K562 (cell line): ENCODE results near the gene SAPCD1. TPM values are rescaled to one million over a fixed set of nuclear protein-coding genes. Genes with fewer than 3 reads are reported as not detected.

Experiments
- BRCA1 ChIP-seq, 2 experiments: fragments of 450-650 bp in 1 of 2; sonication (generic) in 1 of 2; formaldehyde crosslinking in 1 of 2; IDR thresholded peaks; 2 replicates each; pipeline versions ENCODE4 v1.5.0 to v1.6.1; 2017 to 2020; ENCODE audit warnings: mild to moderate bottlenecking in 1 of 2, missing genetic modification reagents in 1 of 2
- CAMTA2 ChIP-seq: fragments of 250-450 bp; sonication (Bioruptor Pico); conservative IDR thresholded peaks from 2 replicates; pipeline ENCODE4 v1.5.1; 2022
- CHD1 ChIP-seq: fragments of 200-600 bp; sonication (generic); IDR thresholded peaks from one replicate; pipeline ENCODE4 v1.6.1; 2012; ENCODE audit warnings: mild to moderate bottlenecking, moderate library complexity, low read length, inconsistent platforms
- CXXC5 ChIP-seq: fragments of 250-450 bp; sonication (Bioruptor Pico); IDR thresholded peaks from 2 replicates; pipeline ENCODE4 v1.8.0; 2022; ENCODE audit warnings: inconsistent platforms, mild to moderate bottlenecking, moderate library complexity
- DNMT1 ChIP-seq: fragments of 450-650 bp; IDR thresholded peaks from 2 replicates; pipeline ENCODE4 v1.6.1; 2016; ENCODE audit warnings: antibody characterized with exemption, mild to moderate bottlenecking
- HSF4 ChIP-seq: fragments of 250-450 bp; sonication (Bioruptor Pico); IDR thresholded peaks from 2 replicates; pipeline ENCODE4 v2.1.2; 2022; ENCODE audit warnings: mild to moderate bottlenecking, moderate library complexity, borderline replicate concordance
- KDM4B ChIP-seq, 2 experiments: fragments of 450-650 bp in 1 of 2; sonication (generic) in 1 of 2; IDR thresholded peaks; 2 replicates each; pipeline ENCODE4 v1.6.1; 2016 to 2017; ENCODE audit warnings: borderline replicate concordance in 2 of 2, antibody characterized with exemption in 1 of 2, low read depth in 1 of 2, mild to moderate bottlenecking in 1 of 2
- MCM3 ChIP-seq: fragments of 450-650 bp; IDR thresholded peaks from 2 replicates; pipeline ENCODE4 v1.6.1; 2016
- MEIS2 ChIP-seq: fragments of 450-650 bp; IDR thresholded peaks from 2 replicates; pipeline ENCODE4 v1.6.1; 2014; ENCODE audit warnings: mild to moderate bottlenecking; ENCODE audit not compliant: partially characterized antibody
- NCOA6 ChIP-seq: fragments of 450-650 bp; IDR thresholded peaks from 2 replicates; pipeline ENCODE4 v1.6.1; 2017; ENCODE audit warnings: mild to moderate bottlenecking
- PHB ChIP-seq: fragments of 250-450 bp; sonication (Bioruptor Pico); IDR thresholded peaks from 2 replicates; pipeline ENCODE4 v1.5.0; 2021
- PPARD ChIP-seq: fragments of 250-450 bp; sonication (Bioruptor Pico); IDR thresholded peaks from 2 replicates; pipeline ENCODE4 v1.8.0; 2022; ENCODE audit warnings: inconsistent platforms, mild to moderate bottlenecking, moderate library complexity
- PTRF ChIP-seq: fragments of 450-650 bp; IDR thresholded peaks from 2 replicates; pipeline ENCODE4 v1.6.1; 2016; ENCODE audit warnings: mild to moderate bottlenecking, missing genetic modification characterization, missing compliant biosample characterization
- RAD21 ChIP-seq, 2 experiments: fragments of 250-450 bp in 1 of 2; fragments of 450-650 bp in 1 of 2; sonication (Bioruptor Pico) in 1 of 2; formaldehyde crosslinking in 1 of 2; IDR thresholded peaks in 1 of 2; conservative IDR thresholded peaks in 1 of 2; 2 replicates each; pipeline versions ENCODE4 v1.4.0 to v1.8.0; 2020 to 2022; ENCODE audit warnings: mild to moderate bottlenecking in 2 of 2, moderate library complexity in 1 of 2
- RFX7 ChIP-seq: fragments of 250-450 bp; sonication (Bioruptor Pico); IDR thresholded peaks from 2 replicates; pipeline ENCODE4 v1.5.1; 2021; ENCODE audit warnings: mild to moderate bottlenecking
- SIN3B ChIP-seq: fragments of 450-650 bp; IDR thresholded peaks from 2 replicates; pipeline ENCODE4 v1.6.1; 2017; ENCODE audit warnings: low read depth, mild to moderate bottlenecking, moderate library complexity
- SLC30A9 ChIP-seq: fragments of 250-450 bp; sonication (Bioruptor Pico); IDR thresholded peaks from 2 replicates; pipeline ENCODE4 v1.8.0; 2022; ENCODE audit warnings: mild to moderate bottlenecking, moderate library complexity
- XRCC4 ChIP-seq: IDR thresholded peaks from one replicate; pipeline ENCODE4 v1.6.1; 2011; ENCODE audit not compliant: insufficient read depth, insufficient read length; ENCODE audit errors: extremely low read depth
- ZNF347 ChIP-seq: fragments of 450-650 bp; formaldehyde crosslinking; IDR thresholded peaks from 2 replicates; pipeline ENCODE4 v1.4.0; 2020; ENCODE audit warnings: low read depth, mild to moderate bottlenecking, moderate library complexity
- ZNF354B ChIP-seq: fragments of 250-450 bp; sonication (Bioruptor Pico); IDR thresholded peaks from 2 replicates; pipeline ENCODE4 v1.4.0; 2020
- ZNF41 ChIP-seq: fragments of 250-450 bp; sonication (Bioruptor Pico); conservative IDR thresholded peaks from 2 replicates; pipeline ENCODE4 v1.4.0; 2020; ENCODE audit warnings: mild to moderate bottlenecking
- ZNF696 ChIP-seq: fragments of 250-450 bp; sonication (Bioruptor Pico); conservative IDR thresholded peaks from 2 replicates; pipeline ENCODE4 v1.4.0; 2020; ENCODE audit warnings: mild to moderate bottlenecking, moderate library complexity
- polyA plus RNA-seq, 8 experiments: library from polyadenylated mRNA; depleted of rRNA in 4 of 8; stranded (reverse) in 5 of 8; unstranded in 3 of 8; fragments of >200 nt; fragmentation: Nextera tagmentation in 2 of 8; fragmentation: Illumina TruSeq in 1 of 8; extraction: Ambion mirVana in 2 of 8; extraction: Trizol in 1 of 8; gene quantifications; 2 replicates each; pipeline versions ENCODE4 v1.2.1 to v1.2.3, GENCODE V29; 2011 to 2014; ENCODE audit warnings: inconsistent platforms in 1 of 8, missing spikeins in 1 of 8
- total RNA-seq, 7 experiments: library from RNA; depleted of rRNA in 6 of 7; stranded (reverse); fragments of >200 nt in 6 of 7; fragmentation: Illumina TruSeq in 2 of 7; extraction: Trizol in 2 of 7; gene quantifications; 2 replicates each; pipeline versions ENCODE4 v1.2.1 to v1.2.3, GENCODE V29; 2011 to 2021; ENCODE audit warnings: low replicate concordance in 1 of 7
- TF ChIP-seq, protein P1 (sequence below), 2 experiments: fragments of 450-650 bp in 1 of 2; sonication (generic) in 1 of 2; formaldehyde crosslinking; conservative IDR thresholded peaks; 2 replicates each; pipeline versions ENCODE4 v1.4.0 to v1.8.1; 2020 to 2022; ENCODE audit warnings: mild to moderate bottlenecking in 1 of 2, missing genetic modification reagents in 1 of 2
- TF ChIP-seq, protein P2 (sequence below): fragments of 450-650 bp; IDR thresholded peaks from 2 replicates; pipeline ENCODE4 v1.6.1; 2018; ENCODE audit warnings: mild to moderate bottlenecking, low read depth; ENCODE audit not compliant: partially characterized antibody
- TF ChIP-seq, protein P3 (sequence below): fragments of 250-450 bp; sonication (Bioruptor Pico); IDR thresholded peaks from 2 replicates; pipeline ENCODE4 v1.5.0; 2021
- TF ChIP-seq, protein P4 (sequence below): fragments of 450-650 bp; IDR thresholded peaks from 2 replicates; pipeline ENCODE4 v1.6.1; 2016; ENCODE audit warnings: missing biosample characterization, missing genetic modification characterization

SAPCD1 gene
- total and polyA plus RNA-seq, 9 of the 15 experiments (the other 6 are each of a cell fraction or from before 2014, with no cell fraction given), result 2.6 to 30.2 (median 7.4) TPM

DNA sequence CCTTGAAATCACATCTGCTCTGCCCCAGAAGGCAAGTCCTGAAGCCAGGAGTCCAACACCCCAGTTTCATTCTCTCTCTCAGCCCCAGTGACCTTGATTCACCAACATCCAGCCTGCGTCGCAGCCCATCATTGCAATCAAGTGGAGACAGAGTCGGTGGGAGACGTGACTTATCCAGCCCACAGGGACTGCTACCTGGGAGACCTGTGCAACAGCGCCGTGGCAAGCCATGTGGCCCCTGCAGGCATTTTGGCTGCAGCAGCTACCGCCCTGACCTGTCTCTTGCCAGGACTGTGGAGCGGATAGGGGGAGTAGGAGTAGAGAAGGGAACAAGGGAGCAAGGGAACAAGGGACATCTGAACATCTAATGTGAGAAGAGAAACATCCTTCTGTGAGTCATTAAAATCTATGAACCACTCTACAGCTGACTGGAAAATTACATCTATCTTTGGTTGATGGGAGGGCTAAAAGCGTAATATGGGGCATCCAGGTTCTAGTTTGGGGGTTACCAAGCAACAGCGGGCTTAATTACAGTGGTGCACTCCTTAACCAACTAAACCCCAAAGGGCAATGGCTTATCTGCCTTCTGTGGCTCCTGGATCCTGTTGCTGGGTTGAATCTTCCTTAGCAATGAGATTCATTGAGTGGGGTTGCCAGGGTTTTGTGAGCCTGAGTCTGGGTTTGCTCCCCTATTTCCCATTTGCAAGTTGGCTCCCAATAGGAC is 44.8 kb upstream of the SAPCD1 start (continued):
- TF ChIP-seq RAD21 (CRISPR knock-in tag; conservative IDR thresholded peaks at IDR 0.05 in 1 of 2, IDR thresholded peaks at IDR 0.05 in 1 of 2) (peak; percentile 22 to 55; a peak in 3 of 4 replicates), CHD1 (no peak), HSF4 (CRISPR knock-in tag) (no peak), PHB (CRISPR knock-in tag) (no peak), NCOA6 (no peak), KDM4B (IDR thresholded peaks at IDR 0.05; ENCODE audit: borderline replicate concordance in 2 of 2, low read depth in 1 of 2) (no peak), SIN3B (no peak), ZNF354B (CRISPR knock-in tag) (no peak), MEIS2 (no peak), PTRF (no peak), ZNF347 (CRISPR knock-in tag) (no peak), ZNF696 (CRISPR knock-in tag) (no peak), CXXC5 (CRISPR knock-in tag) (peak; percentile 48), XRCC4 (no peak), DNMT1 (no peak), PPARD (CRISPR knock-in tag) (no peak), RFX7 (CRISPR knock-in tag) (no peak), BRCA1 (IDR thresholded peaks at IDR 0.05) (no peak), BRCA1 (CRISPR knock-in tag; IDR thresholded peaks at IDR 0.05) (no peak), MCM3 (no peak), CAMTA2 (CRISPR knock-in tag) (no peak), SLC30A9 (CRISPR knock-in tag) (no peak), ZNF41 (no peak)
- TF ChIP-seq, protein P1, sequence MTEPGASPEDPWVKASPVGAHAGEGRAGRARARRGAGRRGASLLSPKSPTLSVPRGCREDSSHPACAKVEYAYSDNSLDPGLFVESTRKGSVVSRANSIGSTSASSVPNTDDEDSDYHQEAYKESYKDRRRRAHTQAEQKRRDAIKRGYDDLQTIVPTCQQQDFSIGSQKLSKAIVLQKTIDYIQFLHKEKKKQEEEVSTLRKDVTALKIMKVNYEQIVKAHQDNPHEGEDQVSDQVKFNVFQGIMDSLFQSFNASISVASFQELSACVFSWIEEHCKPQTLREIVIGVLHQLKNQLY (CRISPR knock-in tag; conservative IDR thresholded peaks at IDR 0.05), result no peak
- TF ChIP-seq, protein P2, sequence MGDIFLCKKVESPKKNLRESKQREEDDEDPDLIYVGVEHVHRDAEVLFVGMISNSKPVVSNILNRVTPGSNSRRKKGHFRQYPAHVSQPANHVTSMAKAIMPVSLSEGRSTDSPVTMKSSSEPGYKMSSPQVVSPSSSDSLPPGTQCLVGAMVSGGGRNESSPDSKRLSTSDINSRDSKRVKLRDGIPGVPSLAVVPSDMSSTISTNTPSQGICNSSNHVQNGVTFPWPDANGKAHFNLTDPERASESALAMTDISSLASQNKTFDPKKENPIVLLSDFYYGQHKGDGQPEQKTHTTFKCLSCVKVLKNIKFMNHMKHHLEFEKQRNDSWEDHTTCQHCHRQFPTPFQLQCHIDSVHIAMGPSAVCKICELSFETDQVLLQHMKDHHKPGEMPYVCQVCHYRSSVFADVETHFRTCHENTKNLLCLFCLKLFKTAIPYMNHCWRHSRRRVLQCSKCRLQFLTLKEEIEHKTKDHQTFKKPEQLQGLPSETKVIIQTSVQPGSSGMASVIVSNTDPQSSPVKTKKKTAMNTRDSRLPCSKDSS, result no peak
- TF ChIP-seq, protein P3, sequence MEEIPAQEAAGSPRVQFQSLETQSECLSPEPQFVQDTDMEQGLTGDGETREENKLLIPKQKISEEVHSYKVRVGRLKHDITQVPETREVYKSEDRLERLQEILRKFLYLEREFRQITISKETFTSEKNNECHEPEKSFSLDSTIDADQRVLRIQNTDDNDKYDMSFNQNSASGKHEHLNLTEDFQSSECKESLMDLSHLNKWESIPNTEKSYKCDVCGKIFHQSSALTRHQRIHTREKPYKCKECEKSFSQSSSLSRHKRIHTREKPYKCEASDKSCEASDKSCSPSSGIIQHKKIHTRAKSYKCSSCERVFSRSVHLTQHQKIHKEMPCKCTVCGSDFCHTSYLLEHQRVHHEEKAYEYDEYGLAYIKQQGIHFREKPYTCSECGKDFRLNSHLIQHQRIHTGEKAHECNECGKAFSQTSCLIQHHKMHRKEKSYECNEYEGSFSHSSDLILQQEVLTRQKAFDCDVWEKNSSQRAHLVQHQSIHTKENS, result no peak
- TF ChIP-seq, protein P4, sequence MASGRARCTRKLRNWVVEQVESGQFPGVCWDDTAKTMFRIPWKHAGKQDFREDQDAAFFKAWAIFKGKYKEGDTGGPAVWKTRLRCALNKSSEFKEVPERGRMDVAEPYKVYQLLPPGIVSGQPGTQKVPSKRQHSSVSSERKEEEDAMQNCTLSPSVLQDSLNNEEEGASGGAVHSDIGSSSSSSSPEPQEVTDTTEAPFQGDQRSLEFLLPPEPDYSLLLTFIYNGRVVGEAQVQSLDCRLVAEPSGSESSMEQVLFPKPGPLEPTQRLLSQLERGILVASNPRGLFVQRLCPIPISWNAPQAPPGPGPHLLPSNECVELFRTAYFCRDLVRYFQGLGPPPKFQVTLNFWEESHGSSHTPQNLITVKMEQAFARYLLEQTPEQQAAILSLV, result no peak
